ENCODE data around the gene ALDH3A1. TPM values are rescaled to one million over a fixed set of nuclear protein-coding genes. Genes with fewer than 3 reads are reported as not detected.
"Not testable (repeated sequence)": the region's sequence is repeated elsewhere in the genome, so short reads cannot be mapped to it uniquely, and the experiment has no call there.

The ALDH3A1 gene
- not detected for total RNA-seq
- long read RNA-seq: 0 reads

DNA sequence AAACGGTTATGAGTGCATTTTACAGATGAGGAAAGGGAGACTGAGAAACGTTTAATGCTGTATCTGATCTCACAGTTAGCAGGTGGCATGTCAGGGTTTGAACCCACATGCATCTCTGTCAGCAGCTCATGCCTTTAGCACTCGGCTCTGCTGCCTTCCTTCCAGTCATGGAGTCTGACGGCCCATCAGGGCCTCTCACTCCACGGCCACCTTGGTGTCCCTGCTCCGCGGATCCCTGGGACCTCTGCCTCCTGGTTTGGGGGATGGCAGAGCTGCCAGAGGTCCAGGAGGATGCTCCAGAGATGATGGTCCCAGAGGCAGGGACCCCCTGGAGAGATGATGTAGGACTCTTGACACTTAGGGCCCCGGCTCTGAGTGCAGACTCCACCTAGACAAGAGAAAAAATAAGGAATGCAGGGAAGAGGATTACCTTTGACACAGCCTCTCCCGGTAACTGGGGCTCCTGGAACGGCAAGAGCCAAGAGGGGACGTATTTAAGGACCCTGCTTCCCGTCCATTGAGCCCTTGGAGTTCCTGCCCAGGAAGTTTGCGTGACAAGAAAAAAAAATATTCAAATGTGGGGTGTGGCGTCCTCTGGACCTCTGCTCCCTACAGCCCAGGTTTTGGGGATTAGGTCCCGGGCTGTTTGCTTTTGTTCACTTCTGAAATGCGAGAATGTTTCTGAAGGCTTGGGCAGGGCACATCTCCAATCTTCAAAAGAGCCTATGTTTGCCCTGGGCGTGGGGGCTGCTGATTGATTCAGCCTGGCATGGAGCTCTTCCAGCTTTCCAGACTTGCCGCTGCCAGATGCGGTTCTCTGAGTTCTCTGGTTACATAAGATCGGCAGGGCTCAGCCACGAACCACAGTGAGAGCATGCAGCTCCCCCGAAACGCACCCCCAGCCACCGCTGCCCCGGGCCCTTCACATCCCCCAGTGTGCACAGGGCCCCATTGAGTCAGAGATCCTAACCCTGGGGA, at the start of gene ALDH3A1:
Gene ALDH3A1, minus strand, starts transcription at position 470 of the 978 bp plus-strand sequence. CDS start 3,169 bp downstream, outside the sequence.
- DNase-seq (no peak), ATAC-seq (no peak)

DNA sequence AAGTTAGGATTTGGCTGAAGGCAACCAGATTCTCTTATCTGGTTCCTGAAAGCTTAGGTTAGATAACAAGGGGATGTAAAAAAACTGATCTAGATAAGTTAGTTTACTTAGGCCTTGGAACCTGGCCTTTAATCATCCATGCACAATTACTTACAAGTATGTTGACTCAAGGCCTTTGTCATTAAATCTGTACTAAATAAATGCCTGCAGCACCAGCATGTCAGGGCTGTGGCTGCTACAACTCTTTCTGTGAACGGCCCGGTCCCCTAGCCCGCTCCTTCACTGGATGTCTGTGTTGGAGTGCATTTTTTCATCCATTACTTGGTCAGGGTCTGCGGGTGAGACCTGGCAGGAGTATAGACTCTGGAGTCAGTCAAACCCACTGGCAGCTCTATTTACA, 48.4 kb upstream of the ALDH3A1 start:
- intact Hi-C loops (cut with micrococcal nuclease): no loop called here
- ATAC-seq (no peak), DNase-seq (no peak)

More for the DNA sequence above, at the start of gene ALDH3A1:
- intact Hi-C loops (cut with micrococcal nuclease): no loop called here

DNA sequence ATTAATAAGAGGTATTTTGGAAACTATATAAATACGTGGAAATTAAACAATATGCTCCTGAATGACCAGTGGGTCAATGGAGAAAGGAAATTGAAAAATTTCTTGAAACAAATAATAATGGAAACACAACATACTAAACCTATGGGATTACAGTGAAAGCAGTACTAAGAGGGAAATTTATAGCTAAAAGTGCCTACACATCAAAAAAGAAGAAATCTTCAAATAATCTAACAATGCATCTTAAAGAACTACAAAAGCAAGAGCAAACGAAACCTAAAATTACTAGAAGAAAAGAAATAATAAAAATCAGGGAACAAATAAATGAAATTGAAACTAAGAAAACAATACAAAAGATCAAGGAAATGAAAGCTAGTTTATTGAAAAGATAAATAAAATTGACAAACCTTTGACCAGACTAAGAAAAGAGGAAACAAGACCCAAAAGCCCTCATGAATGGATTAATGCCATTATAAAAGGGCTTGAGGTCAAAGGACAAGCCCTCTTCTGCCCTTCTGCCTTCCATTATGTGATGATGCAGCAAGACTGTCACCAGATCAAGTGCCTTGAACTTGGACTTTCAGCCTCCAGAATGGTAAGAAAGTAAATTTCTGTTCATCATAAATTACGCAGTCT, 43.9 kb upstream of the ALDH3A1 start:
- intact Hi-C loops (cut with micrococcal nuclease): no loop called here
- DNase-seq: no peak
- ATAC-seq: no peak

DNA sequence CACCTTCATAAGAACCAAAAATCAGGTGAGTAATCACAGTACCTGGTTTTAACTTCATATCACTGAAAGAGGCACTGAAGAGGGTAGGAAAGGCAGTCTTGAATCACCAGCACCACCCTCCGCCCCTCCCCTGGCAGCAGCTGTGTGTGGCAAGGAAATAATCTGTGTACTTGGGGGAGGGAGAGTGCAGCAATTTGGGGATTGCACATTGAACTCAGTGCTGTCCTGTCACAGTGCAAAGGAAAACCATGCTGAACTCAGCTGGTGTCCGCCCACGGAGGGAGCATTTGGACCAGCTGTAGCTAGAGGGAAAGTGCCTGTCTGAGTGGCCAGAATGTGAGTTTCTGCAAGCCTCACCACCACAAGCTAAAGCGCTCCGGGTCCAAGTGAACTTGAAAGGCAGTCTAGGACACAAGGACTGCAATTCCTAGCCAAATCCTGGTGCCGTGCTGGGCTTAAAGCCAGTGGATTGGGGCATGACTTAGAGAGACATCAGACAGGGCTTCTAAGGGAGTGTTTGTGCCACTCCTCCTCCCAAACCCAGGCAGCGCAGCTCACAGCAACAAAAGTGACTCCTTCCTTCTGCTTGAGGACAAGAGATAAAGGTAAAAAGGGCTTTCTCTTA, 39.7 kb upstream of the ALDH3A1 start:
- DNase-seq: no peak
- intact Hi-C loops (cut with micrococcal nuclease): no loop called here
- no peak for ATAC-seq

DNA sequence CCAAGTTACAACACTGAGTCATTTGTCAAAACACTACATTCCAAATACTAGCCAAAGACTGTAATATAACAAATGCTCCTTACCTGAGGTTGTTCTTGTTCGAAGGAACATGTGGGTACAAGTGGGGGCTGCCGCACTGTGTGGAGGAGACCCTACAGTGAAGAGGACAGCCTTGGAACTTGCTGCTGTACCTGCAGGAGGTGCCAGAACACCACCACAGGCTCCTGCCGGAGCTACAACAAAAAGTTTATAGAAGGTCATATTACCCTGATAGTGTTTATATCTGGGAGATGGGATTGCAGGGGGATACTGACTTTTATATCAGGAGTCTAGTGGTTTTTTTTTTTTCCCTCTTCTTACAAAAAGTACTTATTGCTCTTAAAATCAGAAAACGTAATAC, 37.8 kb upstream of the ALDH3A1 start:
- intact Hi-C loops (cut with micrococcal nuclease): no loop called here
- DNase-seq (no peak), ATAC-seq (no peak)

DNA sequence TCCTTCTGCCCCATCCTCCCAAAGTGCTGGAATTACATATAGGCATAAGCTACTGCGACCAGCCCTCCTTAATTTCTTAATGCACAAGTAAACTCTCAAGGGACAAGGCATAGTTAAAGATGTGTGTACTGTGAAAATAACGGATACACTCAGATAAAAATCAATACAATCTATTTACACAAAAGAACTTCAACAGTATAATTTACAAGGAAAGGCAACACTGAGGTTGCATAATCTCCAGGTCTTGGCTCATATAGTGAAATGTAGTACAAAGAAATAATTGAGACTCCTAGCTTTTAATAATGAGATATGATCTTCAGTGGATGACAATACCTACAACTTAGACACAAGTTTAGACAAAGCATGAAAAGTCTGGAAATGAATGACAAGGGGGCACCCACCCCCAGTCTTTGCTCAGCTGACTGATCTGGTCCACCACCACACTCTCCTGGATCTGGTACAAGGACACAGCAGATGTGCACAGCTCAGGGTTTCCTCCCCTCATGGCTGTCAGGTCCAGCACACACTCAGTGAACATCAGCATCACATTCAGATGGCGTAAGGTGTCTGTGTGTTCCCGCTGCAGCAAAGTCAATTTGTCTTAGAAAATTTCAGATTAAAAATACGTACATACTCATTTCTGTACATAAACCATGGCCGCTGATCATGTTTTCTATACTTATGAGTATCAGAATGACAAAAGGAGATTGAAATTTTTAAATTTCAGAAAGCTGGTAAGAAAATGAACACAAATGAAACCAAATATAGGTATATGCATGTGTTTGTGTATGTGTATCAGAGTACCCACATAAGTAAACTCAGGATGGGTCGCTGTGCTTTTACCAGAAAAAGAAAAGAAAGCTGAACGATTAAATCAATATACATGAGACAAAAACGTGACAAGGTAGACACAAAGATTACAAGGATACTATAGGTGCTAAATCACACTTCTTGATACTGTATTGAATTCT, 33.7 kb upstream of the ALDH3A1 start:
- DNase-seq (no peak), ATAC-seq (no peak)
- intact Hi-C loops (cut with micrococcal nuclease): no loop called here

DNA sequence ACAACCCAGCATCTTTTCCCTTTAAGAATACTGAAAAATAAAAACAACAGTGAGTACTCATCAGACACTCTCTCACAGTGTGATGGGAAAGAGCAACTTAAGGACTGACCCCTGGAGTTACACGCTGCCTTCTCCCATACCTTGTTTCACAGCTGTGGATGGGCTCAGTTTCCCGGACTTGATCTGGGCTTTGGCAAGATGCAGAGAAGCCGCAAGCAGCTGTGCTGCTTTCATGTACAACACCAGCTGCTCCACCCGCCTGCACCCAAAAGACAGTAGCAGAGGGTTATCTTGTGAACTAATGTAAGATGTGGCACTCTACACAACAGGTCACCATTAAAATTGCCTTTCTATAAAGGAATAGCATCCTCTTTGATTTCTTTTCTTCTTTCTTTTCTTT, 32.7 kb upstream of the ALDH3A1 start:
- no peak for ATAC-seq
- no peak for DNase-seq
- intact Hi-C loops (cut with micrococcal nuclease): no loop called here

DNA sequence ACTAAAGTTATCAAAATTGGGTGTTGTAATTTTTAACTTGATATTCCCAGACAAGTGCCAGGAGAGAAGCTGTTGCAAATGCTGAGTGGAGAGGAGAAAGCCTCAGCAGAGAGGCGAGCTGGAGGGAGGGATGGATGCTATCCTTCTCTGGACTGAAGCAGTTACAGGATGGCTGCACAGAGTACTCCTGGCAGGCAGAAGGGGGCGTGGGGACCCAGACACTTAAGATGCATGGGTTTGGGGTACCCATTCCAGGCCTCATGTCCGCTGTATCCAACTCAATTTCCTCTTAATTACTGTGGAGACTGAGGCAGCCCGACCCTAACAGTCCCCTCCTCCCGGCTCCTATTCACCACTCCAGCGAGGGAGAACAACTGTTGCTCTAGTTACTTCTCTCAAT, 25.4 kb upstream of the ALDH3A1 start:
- ATAC-seq (no peak), DNase-seq (no peak)
- intact Hi-C loops (cut with micrococcal nuclease): no loop called here

DNA sequence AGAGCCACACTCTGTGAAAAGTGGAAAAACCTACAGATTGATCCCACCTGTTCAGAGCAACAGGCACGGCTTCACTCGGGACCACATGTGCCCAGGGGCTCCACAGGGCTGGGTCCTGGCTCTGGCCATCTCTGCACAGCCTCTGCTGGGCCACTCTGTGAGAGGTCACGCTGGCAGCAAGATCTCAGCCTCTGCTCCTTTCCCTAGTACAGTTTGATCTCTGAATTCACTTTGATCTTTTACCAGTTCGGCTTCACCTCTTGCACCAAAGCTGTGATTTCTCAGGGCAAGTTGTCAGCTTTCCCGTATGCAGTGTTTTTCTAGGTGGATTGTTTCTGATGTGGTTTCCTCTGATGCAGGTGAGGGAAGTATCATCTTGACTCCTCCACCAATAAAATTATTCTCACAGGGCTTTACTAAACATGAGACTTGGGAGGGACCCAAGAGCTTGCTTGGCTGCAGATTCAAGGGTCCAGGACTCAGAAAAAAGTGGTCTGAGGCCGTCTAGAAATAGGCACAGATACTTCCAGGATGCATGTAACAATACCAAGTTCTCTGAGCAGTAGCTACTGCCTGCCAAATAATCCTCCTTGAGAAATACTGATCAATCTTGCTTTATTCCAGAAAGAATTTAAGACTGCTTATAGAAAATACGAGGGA, 24.0 kb upstream of the ALDH3A1 start:
- ATAC-seq (no peak), DNase-seq (no peak)
- intact Hi-C loops (cut with micrococcal nuclease): no loop called here

DNA sequence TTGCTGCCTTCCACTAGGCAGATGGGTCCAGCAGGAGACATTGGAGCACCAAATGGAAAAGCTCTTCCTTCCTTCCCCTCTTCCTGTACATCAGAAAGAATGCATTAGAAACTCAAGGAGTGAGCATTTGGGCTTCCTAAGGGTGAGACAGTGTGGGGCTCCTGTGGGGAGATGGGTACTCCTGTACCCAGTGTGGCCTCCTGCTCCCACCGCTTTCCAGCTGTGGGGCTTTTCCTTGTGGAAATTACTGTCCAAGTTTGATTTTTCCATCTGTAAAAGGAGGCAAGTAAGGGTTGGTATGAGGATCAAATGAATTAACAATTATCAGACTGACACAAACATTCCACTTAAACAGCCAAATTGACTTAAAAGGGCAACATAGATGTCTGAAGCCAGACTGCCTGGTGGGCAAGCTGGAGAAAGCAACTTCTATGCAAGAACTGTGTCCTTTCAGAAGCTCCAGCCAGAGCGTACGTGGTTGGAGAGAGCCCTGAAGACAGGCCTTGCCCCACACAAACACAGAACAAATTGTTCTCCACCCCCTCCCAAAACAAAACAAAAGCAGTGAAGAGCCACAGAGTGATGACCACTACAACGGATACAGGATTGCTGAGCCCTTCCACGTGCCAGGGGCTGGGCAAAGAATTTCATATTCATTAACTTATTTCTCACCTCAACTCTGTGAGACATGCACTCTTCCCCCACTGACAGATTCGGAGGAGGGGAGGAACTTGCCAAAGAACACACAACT, 23.1 kb upstream of the ALDH3A1 start:
- intact Hi-C loops (cut with micrococcal nuclease): no loop called here
- ATAC-seq: no peak
- DNase-seq: no peak

DNA sequence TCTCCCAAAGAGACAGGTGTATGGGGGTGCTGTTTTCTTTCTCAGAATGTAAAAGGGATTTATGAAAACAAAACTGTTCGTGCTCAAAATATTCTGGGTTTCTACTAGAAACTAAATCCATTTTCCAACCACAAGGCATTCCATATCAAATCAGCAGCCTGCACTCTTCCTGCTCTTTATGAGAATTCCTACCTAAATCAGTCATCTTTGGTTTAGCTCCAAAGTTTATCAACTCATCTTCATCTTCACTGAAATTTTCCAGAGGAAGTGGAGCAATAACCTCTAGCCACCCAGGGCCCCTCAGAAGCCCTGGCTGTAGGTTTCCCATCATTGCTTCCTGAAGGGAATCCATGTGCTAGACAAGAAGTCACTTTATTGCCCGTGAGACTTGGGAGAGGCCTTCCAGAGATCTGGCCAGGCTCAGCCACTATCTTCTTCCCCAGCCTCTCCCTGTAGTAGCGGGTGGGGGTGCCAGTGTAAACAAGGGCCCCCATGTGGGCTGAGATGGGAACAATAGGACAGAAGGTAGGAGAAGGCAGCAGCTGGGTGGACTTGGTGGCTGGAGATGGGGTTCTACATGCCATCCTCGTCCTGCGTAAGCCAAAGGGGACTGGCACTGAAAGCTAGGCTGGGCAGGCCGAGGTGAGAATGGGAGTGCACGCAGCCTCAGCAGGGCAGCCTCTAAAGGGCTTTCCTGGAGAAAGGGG, 22.0 kb upstream of the ALDH3A1 start:
- ATAC-seq (no peak), DNase-seq (no peak)
- intact Hi-C loops (cut with micrococcal nuclease): no loop called here

DNA sequence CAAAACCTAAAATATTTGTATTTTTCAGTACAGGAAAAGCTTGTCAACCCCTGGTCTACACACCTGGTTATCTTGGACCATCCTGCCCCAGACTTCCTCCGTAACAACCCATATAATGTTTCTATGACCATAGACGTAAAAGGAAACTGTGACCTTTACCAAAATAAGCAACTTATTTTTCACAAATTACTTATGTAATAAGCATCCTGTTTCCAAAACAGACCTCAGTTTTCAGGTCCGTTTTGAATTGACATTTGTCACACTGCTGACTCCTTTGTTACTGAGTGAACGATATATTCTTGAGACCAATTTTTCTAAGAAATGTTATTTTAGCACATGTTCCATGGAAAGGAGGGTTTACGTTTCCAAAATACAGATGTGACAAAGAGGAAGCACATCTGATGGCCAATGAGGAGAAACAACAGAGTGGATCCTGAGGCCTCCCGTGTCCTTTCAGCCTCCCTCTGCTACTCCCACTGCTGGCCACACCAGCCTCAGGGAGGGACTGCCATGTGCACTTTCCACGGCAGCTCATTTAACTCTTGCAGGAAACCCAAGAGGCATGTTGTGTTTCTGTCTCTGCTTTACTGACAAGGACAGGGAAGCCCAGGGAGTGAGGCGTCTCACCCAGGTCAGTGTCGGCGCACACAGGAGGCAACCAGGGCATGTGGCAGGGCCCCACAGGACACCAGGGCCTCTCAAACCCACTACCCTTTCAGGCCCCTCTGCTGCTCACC, 20.1 kb upstream of the ALDH3A1 start:
- intact Hi-C loops (cut with micrococcal nuclease): no loop called here
- ATAC-seq: no peak
- no peak for DNase-seq

DNA sequence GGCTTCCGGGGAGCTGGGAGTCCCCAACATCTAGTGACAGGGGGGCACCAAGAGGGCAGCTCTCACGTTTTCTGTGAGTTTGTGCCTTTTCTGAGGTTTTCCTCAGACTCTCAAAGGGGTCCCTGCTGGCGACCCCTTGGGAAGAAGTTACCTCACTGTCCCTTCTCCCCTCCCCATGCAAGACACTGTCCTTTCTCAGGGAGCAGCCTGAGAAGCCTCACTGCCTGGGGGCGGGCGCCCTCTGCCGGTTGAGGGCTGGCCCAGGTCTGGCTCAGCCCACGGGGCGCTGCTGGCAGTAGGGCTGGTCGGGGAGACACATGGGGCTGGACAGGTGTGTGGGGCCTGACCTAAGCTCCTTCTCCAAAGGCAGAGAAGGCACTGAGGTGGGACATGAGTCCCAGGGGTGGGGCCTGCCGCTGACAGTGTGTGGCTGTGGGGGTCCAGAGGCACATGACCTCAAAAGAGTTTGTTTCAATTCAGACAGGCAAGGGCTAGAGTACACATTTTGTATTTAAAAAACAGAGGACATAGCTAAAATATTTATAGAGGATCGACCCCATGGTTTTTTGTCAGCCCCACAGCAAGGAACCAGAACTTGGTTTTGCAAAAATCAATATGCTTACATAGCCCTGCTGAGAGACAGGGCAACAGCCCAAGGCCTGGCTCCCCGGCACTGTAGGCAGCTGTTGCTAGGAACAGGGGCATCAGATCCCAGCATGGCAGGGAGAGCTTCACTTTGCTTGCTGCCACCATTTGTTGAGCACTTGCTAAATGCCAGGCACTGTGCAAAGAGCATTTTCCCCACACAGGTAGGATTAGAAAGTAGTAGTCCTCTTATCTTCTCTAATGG, 18.5 kb upstream of the ALDH3A1 start:
- ATAC-seq: peak; percentile 92
- peak; percentile 90 for DNase-seq
- intact Hi-C loops (cut with micrococcal nuclease): no loop called here

DNA sequence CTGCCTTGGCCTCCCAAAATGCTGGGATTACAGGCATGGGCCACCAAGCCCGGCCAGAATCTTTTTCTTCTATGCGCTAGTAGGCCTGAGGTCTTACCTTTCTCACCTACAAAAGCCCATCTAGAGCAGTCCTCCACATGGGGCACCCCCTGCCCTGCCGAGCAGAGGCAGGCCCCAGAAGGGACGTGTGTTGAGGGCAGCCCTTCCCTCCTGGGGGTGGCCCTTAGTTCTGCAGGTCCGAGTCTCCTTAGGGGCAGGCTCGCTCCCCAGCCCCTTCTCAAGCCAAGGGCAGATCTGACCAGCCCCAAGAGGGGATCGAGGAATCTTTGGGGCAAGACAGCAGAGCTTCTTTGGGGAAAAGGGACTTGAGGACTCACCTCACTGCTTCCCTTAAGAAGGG, 17.9 kb upstream of the ALDH3A1 start:
- no peak for ATAC-seq
- no peak for DNase-seq
- intact Hi-C loops (cut with micrococcal nuclease): no loop called here

DNA sequence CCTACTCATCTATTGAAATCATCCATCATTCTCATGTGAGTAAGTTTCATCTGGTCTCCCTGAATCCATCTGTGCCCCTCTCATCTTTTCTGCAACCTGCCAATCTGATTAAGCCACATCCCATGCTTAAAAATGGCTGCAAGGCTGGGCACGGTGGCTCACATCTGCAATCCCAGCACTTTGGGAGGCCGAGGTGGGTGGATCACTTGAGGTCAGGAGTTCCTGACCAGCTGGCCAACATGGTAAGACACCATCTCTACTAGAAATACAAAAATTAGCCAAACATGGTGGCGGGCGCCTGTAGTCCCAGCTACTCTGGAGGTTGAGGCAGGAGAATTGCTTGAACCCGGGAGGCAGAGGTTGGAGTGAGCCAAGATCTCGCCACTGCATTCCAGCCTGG, 15.9 kb upstream of the ALDH3A1 start:
- intact Hi-C loops (cut with micrococcal nuclease): loop anchor here (5.0 kb wide), 1 partner anchor 252 kb away; no protein-coding TSS in a partner anchor
- DNase-seq, ATAC-seq: not testable (repeated sequence)
